ENCODE measurements around the gene PTGFR. TPM values are rescaled to one million over a fixed set of nuclear protein-coding genes. Genes with fewer than 3 reads are reported as not detected.

Gene PTGFR, protein sequence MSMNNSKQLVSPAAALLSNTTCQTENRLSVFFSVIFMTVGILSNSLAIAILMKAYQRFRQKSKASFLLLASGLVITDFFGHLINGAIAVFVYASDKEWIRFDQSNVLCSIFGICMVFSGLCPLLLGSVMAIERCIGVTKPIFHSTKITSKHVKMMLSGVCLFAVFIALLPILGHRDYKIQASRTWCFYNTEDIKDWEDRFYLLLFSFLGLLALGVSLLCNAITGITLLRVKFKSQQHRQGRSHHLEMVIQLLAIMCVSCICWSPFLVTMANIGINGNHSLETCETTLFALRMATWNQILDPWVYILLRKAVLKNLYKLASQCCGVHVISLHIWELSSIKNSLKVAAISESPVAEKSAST
- 30.3 and 37.7 TPM in 2 replicates for total RNA-seq

DNA sequence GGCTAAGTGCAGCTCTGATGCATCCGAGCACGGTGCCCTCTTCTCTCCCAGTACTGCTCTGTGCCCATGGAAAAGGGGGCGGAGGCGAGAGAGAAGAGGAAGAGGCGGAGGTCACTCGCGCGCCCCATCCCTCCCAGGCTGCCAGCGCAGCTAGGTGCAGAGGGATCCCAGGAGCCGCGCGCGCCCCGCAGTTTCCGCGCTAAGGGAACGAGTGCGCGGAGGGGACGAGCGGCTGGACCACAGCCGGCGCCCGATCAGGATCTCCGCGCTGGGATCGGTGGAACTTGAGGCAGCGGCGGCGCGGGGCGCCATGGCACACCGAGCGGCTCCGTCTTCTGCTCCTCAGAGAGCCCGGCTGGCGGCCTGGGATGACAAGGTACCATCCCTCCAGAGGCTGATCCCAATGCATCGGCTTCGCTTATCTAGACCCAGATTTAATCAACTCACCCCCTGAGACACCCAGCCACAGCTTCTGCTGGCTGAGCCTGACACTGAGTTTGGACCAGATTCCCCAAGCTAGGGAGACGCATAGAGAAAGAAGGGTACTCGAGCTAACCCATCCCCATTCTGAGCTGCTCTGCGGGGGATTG is at the start of gene PTGFR:
TSS of gene PTGFR (plus strand) at position 114 of the 590 bp plus-strand sequence. CDS start 1,770 bp downstream, outside the sequence.

Other genes starting within 250 kb of the PTGFR start
- gene IFI44L, start 129.5 kb downstream of the PTGFR start, total RNA-seq = 11.9 and 17.2 TPM in 2 replicates
- gene IFI44, start 158.9 kb downstream of the PTGFR start, total RNA-seq = 16.6 and 20.1 TPM in 2 replicates